ENCODE results near the gene NDUFAF7. TPM values are rescaled to one million over a fixed set of nuclear protein-coding genes. Genes with fewer than 3 reads are reported as not detected.
A peak's percentile ranks its signal among the peaks of the same experiment; 100 is the strongest.
"Not testable (repeated sequence)": the region's sequence is repeated elsewhere in the genome, so short reads cannot be mapped to it uniquely, and the experiment has no call there.

The NDUFAF7 gene
- total RNA-seq, 1 experiment from 2014 or later: 21.9 TPM

GRCh38 chr2:37284381-37284780 is 52.9 kb downstream of the NDUFAF7 start:
- Histone ChIP-seq H3K27me3 (ENCODE audit: insufficient read depth, low read depth) (no peaks in the 10 kb centered on the region), H3F3A (ENCODE audit: insufficient read depth, low read depth) (peaks cover 6% of the 10 kb centered on the region), H3K4me3 (no peak overlapping the region), H3K4me1 (replicated peaks; ENCODE audit: insufficient read depth) (no peaks in the 10 kb centered on the region), H3K27ac (no peak overlapping the region), H2AFZ (no peak overlapping the region), H3K9me2 (ENCODE audit: insufficient read depth) (no peaks in the 10 kb centered on the region), H3K36me3 (ENCODE audit: low read depth) (peaks cover 19% of the 10 kb centered on the region), H3K79me2 (ENCODE audit: low read depth) (no peaks in the 10 kb centered on the region), H3K9me3 (ENCODE audit: insufficient read depth, low read depth) (no peaks in the 10 kb centered on the region), H3K4me2 (no peak overlapping the region), H4K20me1 (ENCODE audit: insufficient read depth) (no peaks in the 10 kb centered on the region)
- BruUV-seq (replicated peaks): no TSS peak
- DNase-seq: no peak
- ChIA-PET POLR2A (ENCODE audit: unreplicated experiment) (interaction anchor here (0.6 kb wide), 1 partner anchor 36 kb away, joined by 3 read pairs; no protein-coding TSS in a partner anchor), CTCF (interaction anchor here (0.7 kb wide), 1 partner anchor 235 kb away, joined by 3 read pairs; no protein-coding TSS in a partner anchor)
- intact Hi-C loops (cut with micrococcal nuclease; ENCODE audit: unreplicated experiment): loop anchor here (10.0 kb wide), 1 partner anchor 590 kb away; no protein-coding TSS in a partner anchor
- TF ChIP-seq EZH2 (IDR thresholded peaks at IDR 0.05; ENCODE audit: low read depth) (no peak), CTCF (conservative IDR thresholded peaks at IDR 0.05) (no peak)

- Histone ChIP-seq H3K9me3 (ENCODE audit: insufficient read depth, low read depth) (no peaks in the 10 kb centered on the region), H3K36me3 (ENCODE audit: low read depth) (peaks cover 8% of the 10 kb centered on the region), H3F3A (ENCODE audit: insufficient read depth, low read depth) (peaks cover 6% of the 10 kb centered on the region), H3K27me3 (ENCODE audit: insufficient read depth, low read depth) (no peaks in the 10 kb centered on the region), H3K4me1 (replicated peaks; ENCODE audit: insufficient read depth) (no peaks in the 10 kb centered on the region), H3K4me3 (no peak overlapping the region), H3K4me2 (no peak overlapping the region), H3K27ac (no peak overlapping the region), H2AFZ (no peak overlapping the region), H4K20me1 (ENCODE audit: insufficient read depth) (no peaks in the 10 kb centered on the region), H3K79me2 (ENCODE audit: low read depth) (no peaks in the 10 kb centered on the region), H3K9me2 (ENCODE audit: insufficient read depth) (no peaks in the 10 kb centered on the region)
- BruUV-seq (replicated peaks): no TSS peak
- POLR2A ChIA-PET (ENCODE audit: unreplicated experiment): no interaction called here
- CTCF ChIA-PET: no interaction called here
- intact Hi-C loops (cut with micrococcal nuclease; ENCODE audit: unreplicated experiment): loop anchor here (5.0 to 10.0 kb wide), 2 partner anchors 104 to 587 kb away; no protein-coding TSS in a partner anchor
- DNase-seq: no peak
- TF ChIP-seq CTCF (conservative IDR thresholded peaks at IDR 0.05) (peak; percentile 45; the same call in 1 of the 2 replicates), EZH2 (IDR thresholded peaks at IDR 0.05; ENCODE audit: low read depth) (no peak)
Observed at GRCh38 chr2:37287966-37288365, 56.5 kb downstream of the NDUFAF7 start.

GRCh38 chr2:37291680-37292079 is 60.2 kb downstream of the NDUFAF7 start:
- H3K36me3 ChIP-seq (ENCODE audit: low read depth): no peaks in the 10 kb centered on the region; the same call in 1 of the 2 replicates
- intact Hi-C loops (cut with micrococcal nuclease; ENCODE audit: unreplicated experiment): no loop called here
- H3K4me3 ChIP-seq: no peak overlapping the region
- no TSS peak for BruUV-seq (replicated peaks)
- H2AFZ ChIP-seq: no peak overlapping the region
- H3K9me3 ChIP-seq (ENCODE audit: insufficient read depth, low read depth): no peaks in the 10 kb centered on the region
- no peaks in the 10 kb centered on the region for H4K20me1 ChIP-seq (ENCODE audit: insufficient read depth)
- H3F3A ChIP-seq (ENCODE audit: insufficient read depth, low read depth): peaks cover 6% of the 10 kb centered on the region
- no peaks in the 10 kb centered on the region for H3K4me1 ChIP-seq (replicated peaks; ENCODE audit: insufficient read depth)
- DNase-seq: no peak
- no peak overlapping the region for H3K27ac ChIP-seq
- TF ChIP-seq EZH2 (IDR thresholded peaks at IDR 0.05; ENCODE audit: low read depth) (no peak), CTCF (conservative IDR thresholded peaks at IDR 0.05) (no peak)
- H3K9me2 ChIP-seq (ENCODE audit: insufficient read depth): no peaks in the 10 kb centered on the region
- ChIA-PET CTCF (no interaction called here), POLR2A (ENCODE audit: unreplicated experiment) (no interaction called here)
- no peaks in the 10 kb centered on the region for H3K27me3 ChIP-seq (ENCODE audit: insufficient read depth, low read depth)
- 0 out of 2 replicates have a peak, but pooled peaks cover 2% of the 10 kb centered on the region for H3K79me2 ChIP-seq (ENCODE audit: low read depth)
- no peak overlapping the region for H3K4me2 ChIP-seq

GRCh38 chr2:37294858-37295257 is 63.4 kb downstream of the NDUFAF7 start:
- H2AFZ ChIP-seq; H3K9me3 ChIP-seq (ENCODE audit: insufficient read depth, low read depth); H3K36me3 ChIP-seq (ENCODE audit: low read depth); CTCF ChIA-PET; H3K79me2 ChIP-seq (ENCODE audit: low read depth); POLR2A ChIA-PET (ENCODE audit: unreplicated experiment); H3K4me3 ChIP-seq; intact Hi-C loops (cut with micrococcal nuclease; ENCODE audit: unreplicated experiment); BruUV-seq (replicated peaks); H3K27ac ChIP-seq; H3K4me2 ChIP-seq; H4K20me1 ChIP-seq (ENCODE audit: insufficient read depth); H3K9me2 ChIP-seq (ENCODE audit: insufficient read depth); H3F3A ChIP-seq (ENCODE audit: insufficient read depth, low read depth); H3K27me3 ChIP-seq (ENCODE audit: insufficient read depth, low read depth); DNase-seq; H3K4me1 ChIP-seq (replicated peaks; ENCODE audit: insufficient read depth): not testable (repeated sequence)

Data from PC-9 (cell line).